ENCODE results near the gene SLC7A7.
"Not testable (repeated sequence)": the region's sequence is repeated elsewhere in the genome, so short reads cannot be mapped to it uniquely, and the experiment has no call there.

SLC7A7 gene

GRCh38 chr14:22843123-22843925 is 28.1 kb upstream of the SLC7A7 start:
- DNase-seq (ENCODE audit: low read depth): no peak

GRCh38 chr14:22842211-22843122 is 27.2 kb upstream of the SLC7A7 start:
- DNase-seq (ENCODE audit: low read depth): no peak

DNA sequence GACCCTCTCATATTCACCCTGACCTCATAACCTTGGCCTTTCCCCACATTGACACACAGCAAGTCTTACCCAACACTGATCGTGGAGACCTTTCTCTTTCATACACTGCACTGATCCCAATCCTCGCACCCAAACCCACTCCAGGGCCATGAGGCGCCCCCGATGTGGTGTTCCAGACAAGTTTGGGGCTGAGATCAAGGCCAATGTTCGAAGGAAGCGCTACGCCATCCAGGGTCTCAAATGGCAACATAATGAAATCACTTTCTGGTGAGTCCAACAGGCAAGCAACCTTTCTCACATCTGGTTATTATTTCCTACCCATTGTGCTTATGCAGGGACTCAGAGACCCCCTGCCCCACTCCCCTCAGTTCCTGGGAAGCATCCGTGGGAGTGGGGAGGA is 26.5 kb upstream of the SLC7A7 start:
- no peak for DNase-seq (ENCODE audit: low read depth)

- no peak for DNase-seq (ENCODE audit: low read depth)
These were observed 26.1 kb upstream of the SLC7A7 start for GRCh38 chr14:22841311-22841710.

DNA sequence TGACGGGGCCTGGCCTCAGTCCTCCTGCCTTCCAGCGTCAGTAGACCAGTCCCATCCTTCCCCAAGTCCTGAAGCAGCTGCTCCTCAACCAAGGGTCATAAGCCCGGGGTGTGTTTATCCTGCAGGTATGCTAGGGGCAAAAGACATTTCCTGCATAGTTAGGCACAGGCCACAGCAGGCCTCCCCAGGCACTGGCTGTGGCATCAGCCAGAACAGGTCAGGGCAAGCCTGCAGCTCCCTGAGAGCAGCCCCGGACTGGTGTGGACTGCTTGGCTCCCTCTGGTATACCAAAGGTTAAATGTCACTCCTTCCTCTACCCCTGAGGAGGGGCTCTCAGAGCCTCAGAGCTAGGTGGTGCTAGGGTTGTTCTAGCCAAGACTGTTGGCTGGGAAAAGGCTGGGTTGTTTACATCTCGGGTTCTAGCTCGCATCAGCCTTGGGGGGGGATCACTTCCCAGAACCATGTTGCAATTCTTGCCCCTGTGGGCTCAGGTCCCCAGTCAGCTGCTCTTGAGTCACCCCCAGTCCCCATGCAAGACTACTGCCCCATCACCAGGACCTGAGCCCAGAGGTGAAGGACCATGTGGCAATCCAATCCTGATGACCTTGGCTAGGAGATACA is 24.0 kb upstream of the SLC7A7 start:
- no peak for DNase-seq (ENCODE audit: low read depth)

DNA sequence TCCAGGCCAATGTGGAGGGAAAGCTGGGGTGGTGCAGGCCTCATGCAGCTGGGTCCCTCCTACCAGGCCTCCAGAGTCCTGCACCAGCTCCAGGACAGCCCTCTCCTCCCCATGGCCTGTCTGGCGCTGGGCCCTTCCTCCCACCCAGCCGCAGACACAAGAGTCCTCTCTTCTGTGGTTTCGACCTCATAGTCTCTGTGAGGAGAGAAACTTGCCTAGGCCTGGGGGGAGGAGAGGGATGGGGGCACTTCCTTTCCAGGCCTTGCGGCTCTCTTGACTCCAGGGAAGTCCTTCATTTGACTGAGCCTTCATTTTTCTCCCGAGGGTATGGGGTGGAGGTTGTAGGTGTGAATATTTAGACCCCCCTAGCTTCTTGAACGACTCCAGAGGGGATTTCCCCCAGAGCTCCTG is 23.4 kb upstream of the SLC7A7 start:
- DNase-seq (ENCODE audit: low read depth): no peak

DNA sequence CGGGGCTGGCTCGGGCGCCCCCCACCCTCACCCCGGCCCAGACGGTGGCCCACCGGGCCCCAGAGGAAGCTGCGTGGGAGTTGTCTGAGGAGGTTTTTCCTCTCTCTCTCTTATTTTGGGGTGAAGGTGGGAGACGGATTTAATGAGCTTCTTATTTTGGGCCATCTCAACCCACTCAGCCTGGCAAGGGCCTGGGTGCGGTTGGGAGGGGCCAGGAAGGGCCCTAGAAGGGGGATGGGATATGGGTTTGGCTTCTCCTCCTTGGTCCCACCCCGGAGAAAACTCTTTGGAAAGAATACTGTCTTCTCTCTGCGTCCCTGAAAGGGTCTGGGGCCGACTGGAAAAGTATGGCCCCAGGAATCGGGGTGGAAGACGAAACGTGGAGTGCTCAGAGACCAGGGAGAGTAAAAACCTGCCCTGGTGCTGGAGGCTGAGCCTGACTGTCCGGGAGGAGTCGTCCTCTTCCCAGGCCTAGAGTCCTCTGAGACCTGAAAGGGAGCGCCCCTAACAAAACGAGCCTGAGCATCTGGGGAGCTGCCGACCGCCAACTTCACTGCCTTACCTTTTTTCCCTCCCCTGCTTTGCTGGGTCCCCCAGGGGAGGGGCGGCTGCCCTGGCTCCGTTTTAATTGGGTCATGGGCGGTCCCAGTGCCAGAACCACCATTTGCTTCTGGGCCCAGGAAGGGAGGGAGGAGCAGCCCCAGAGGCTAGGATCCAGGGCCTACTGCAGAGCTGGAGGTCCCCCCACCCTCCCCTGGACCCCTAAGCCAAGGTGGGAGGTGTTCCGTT is 22.7 kb upstream of the SLC7A7 start:
- no peak for DNase-seq (ENCODE audit: low read depth)

- no peak for DNase-seq (ENCODE audit: low read depth)
These were observed 22.0 kb upstream of the SLC7A7 start for GRCh38 chr14:22837114-22837749.

DNA sequence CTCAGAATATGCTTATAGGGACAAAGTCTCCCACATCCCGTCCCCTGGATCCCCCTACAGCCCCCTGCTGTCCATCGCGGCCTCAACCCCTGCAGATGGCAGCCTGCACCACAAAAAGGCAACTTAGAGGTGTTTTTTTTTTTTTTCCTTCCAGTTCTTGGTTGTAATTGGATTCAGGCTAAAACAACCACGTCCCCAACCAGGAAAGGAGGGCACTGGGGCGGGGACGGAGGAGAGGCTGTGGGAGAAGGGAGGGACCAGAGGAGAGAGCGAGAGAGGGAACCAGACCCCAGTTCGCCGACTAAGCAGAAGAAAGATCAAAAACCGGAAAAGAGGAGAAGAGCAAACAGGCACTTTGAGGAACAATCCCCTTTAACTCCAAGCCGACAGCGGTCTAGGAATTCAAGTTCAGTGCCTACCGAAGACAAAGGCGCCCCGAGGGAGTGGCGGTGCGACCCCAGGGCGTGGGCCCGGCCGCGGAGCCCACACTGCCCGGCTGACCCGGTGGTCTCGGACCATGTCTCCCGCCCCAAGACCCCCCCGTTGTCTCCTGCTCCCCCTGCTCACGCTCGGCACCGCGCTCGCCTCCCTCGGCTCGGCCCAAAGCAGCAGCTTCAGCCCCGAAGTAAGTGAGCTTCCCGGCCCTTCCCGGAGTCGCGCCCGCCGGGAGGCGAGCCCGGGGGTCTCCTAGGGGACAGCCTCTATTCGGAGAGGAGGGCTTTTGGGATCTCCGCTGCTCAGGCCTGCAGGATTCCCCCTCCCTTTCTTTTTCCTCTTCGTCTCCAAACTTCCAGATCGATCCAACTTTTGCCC is 21.3 kb upstream of the SLC7A7 start, which contains the start of gene MMP14:
MMP14 (plus strand) TSS at position 285 of the 813 bp plus-strand sequence; CDS start at position 518, 233 bp downstream.
- DNase-seq (ENCODE audit: low read depth): no peak

DNA sequence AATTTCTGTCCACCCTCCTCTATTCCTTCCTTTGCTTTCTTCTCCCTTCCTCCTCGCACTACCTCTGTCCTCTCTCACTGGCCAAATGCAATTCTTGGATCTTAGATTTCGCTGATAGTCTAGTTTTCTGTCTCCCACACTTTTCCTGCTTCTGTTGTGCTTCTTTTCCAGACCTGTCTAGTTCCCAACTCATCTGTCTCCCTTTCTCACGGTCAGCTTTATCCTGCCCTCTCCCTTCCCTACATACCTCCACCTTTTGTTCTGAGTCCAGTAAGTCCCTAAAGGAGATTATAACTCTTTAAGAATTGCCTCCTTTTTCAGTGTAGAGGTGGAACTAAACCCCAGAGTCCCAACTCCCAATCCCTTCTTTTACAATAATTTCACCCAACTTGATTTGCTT is 20.3 kb upstream of the SLC7A7 start:
- no peak for DNase-seq (ENCODE audit: low read depth)

GRCh38 chr14:22830443-22831010 is 15.3 kb upstream of the SLC7A7 start:
- DNase-seq (ENCODE audit: low read depth): no peak

GRCh38 chr14:22829661-22830442 is 14.6 kb upstream of the SLC7A7 start, which contains the start of gene MRPL52:
MRPL52 (plus strand) TSS chr14:22829887; CDS start chr14:22829913, 26 bp downstream.
- peak; percentile 82 for DNase-seq (ENCODE audit: low read depth)

DNA sequence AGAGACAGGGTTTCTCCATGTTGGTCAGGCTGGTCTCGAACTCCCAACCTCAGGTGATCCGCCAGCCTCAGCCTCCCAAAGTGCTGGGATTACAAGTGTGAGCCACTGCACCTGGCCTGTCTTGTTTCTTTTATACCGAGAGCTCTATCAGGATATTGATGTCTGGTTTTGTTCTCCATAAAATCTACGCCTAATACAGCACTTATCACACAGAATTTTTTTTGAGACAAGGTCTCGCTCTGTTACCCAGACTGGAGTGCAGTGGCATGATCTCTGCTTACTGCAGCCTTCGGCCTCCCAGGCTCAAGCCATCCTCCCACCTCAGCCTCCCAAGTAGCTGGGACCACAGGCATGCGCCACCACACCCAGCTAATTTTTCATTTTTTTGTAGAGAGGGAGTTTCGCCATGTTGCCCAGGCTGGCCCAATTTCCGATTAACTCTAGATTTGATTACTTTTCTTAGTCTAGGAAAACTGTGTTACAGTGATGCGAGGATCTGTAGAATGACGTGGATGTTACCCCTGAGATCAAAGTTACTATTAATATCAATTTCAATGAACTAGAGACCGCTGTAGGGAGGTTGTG is 13.9 kb upstream of the SLC7A7 start:
- DNase-seq (ENCODE audit: low read depth): not testable (repeated sequence)

GRCh38 chr14:22824711-22825359 is 9.6 kb upstream of the SLC7A7 start:
- DNase-seq (ENCODE audit: low read depth): no peak

GRCh38 chr14:22822571-22823098 is 7.4 kb upstream of the SLC7A7 start:
- peak; percentile 86 for DNase-seq (ENCODE audit: low read depth)

- no peak for DNase-seq (ENCODE audit: low read depth)
These were observed 6.9 kb upstream of the SLC7A7 start for GRCh38 chr14:22822016-22822570.

- DNase-seq (ENCODE audit: low read depth): no peak
These were observed 6.2 kb upstream of the SLC7A7 start for GRCh38 chr14:22821193-22822015.

Data from CMK (cell line).